Right renal cortex interstitium (tissue), 3 donors: ENCODE data around the gene PLEKHA6. TPM values are rescaled to one million over a fixed set of nuclear protein-coding genes. Genes with fewer than 3 reads are reported as not detected.

Experiments used
- DNase-seq, 3 donors: peaks; one replicate each; pipeline ENCODE4 v3.0.0-alpha.2; 2013; ENCODE audit warnings: low read depth in 3 of 3, low spot score in 2 of 3
- polyA plus RNA-seq, 3 donors: library from polyadenylated mRNA; unstranded; fragments of 120-200 nt; gene quantifications; one replicate each; pipeline ENCODE4 v1.2.1, GENCODE V29; 2013; ENCODE audit not compliant: insufficient read length in 3 of 3

PLEKHA6 gene
- polyA plus RNA-seq, 3 donors, result 37.8 to 45.2 (median 39.7) TPM

DNA sequence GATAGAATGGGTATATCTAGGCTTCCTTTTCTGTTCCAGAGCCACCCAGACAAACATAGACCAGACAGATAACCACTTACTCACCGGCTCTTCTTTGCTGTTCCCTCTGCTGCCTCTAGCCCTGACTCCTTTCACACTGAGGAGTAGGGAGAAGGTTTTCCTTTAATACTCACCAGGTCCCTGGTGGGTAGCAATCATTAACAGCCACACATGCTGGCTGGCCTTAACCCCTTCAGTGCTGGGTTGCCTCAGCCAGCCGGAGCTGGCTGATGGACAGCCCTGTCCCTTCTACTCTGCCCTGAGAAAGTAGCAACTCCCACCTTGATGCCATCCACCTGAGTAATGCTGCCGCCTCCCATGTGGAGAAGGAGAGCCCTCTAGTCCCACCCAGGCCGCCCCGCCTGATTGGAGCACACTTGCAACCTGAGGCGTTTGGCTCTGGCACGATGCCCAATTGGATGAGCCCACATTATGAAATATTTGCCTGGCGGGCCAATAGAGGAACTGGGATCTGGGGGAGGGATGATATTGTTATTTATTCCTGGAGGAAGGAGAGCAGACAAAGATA is 71.6 kb downstream of the PLEKHA6 start:
- no peak for DNase-seq

DNA sequence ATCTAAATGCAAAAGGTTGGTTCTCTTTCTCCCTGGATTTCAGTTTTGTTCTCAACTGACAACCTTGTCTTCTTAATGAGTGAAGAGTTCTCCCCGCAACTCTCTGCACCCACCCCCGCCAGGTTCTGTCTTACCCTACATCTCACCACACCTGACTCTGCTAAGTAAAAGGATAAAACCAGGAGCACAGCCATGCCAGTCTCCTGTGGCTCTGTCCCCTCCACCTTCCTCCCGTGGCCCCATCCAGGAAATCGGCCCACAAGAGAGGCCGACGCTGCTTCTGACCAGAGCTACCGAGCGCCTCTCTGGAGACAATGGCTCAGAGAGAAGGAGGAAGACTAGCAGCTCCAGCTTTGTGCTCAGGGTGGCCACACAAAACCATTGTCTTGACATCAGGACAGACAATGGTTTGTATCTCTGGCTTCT is 72.2 kb downstream of the PLEKHA6 start:
- DNase-seq, result no peak

GRCh38 chr1:204286831-204287421 is 72.8 kb downstream of the PLEKHA6 start:
- no peak for DNase-seq

GRCh38 chr1:204286315-204286714 is 73.4 kb downstream of the PLEKHA6 start:
- DNase-seq, result no peak

GRCh38 chr1:204285436-204286305 is 74.1 kb downstream of the PLEKHA6 start:
- no peak for DNase-seq

GRCh38 chr1:204284929-204285328 is 74.8 kb downstream of the PLEKHA6 start:
- no peak for DNase-seq

DNA sequence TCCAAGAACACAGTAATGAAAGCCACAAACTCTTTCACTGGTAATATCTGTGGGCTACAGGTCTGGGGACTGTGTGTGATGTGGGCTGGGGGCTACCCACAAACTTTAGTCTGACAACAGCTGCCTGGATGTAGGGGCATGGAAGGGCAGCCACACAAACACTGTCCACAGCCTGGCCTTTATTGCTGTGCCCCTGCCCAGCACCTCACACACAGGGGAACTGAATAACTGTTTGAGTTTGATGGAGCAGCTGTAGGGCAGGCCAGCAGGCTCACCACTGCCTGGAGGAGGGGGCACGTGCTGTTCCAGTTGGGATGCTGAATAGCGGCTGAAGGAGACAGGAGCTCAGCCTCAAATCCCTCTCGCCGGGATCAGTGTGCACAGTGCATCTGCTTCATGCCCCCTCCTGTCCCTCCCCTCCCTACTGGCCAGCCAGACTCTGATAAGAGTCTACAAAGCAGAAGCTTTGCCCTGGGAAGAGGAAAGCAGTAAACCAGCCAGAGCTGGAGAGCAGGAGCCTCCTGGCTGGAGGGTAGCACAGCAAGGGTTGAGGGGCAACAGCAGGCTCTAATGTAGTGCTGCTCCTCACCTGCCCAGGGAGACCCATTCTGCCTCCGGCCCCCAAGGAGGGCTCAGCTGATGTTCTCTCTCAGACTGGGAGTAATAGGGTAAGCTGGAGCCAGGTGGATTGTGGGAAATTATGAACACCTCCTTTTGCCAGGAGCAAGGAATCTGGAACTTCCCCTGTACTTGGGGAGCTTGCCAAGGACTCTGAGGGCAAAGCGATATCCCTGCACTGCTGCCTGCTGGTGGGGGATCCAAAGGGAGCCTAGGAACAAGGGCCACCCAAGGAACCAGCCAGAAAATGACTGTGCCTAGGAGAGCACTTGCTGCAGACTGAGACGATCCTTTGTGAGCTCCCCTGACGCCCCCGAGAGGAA is 75.7 kb downstream of the PLEKHA6 start:
- DNase-seq, result no peak

DNA sequence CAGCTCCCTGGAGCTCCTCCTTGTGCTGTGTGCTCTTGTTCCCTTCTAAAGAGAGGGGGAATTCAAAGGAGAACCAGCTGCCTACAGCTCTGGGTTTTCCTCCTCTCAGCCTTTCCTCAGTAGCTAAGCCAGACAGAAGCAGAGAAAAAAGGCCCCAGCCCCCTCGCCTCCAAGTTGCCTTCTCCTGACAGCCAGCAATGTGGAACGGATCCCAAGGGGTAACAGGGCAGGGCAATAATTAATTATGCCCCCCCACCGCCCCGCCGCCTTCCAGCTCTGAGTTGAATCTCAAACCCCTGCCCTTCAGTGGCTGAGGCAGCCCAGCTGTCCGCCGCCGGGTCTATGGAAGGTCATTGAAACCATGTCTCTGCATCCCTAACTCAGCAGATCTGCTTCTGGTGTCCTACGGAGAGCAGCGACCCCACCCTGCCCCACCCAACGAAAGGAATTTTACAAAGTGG is 76.9 kb downstream of the PLEKHA6 start:
- DNase-seq, result peak in 1 of 3 donors; percentile 72

DNA sequence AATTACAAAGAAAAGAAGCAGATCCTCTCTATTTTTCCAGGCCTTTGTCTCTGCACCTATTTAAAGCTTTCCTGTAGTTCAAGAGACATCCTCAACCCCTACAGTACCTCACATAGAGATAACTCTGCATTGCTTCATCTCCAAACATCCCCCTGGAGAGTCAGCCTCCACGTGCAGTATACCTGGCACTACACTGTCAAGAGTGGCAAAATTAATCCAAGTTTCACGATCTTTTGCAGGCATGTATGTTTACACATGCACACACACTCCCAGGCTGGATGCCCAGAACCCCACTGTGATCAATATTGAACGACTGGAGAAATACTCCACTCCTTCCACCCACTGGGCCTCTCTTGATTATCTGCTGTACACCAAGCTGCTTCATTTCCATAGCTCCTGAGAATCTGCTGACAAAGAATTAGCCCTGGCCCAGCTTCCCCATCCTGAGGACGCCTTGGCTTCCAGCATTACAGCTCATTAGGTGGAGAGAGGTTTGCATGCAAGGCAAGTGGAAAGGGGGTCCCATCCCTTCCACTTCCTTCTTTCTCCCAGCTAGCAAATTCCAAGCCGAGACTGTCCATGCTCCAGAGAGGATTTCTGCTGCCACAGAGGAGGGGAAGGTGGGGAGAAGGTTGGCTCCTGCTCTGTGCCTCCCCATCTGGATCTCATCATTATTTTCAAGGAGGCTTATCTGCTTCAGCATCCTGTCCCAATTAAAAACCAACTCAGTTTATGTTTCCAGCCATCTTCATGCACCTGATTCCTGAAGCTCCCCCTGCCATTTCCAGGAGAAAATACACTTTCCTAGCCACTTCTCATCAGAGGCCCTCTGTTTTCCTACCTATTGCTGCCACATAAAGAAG is 79.4 kb downstream of the PLEKHA6 start:
- no peak for DNase-seq

DNA sequence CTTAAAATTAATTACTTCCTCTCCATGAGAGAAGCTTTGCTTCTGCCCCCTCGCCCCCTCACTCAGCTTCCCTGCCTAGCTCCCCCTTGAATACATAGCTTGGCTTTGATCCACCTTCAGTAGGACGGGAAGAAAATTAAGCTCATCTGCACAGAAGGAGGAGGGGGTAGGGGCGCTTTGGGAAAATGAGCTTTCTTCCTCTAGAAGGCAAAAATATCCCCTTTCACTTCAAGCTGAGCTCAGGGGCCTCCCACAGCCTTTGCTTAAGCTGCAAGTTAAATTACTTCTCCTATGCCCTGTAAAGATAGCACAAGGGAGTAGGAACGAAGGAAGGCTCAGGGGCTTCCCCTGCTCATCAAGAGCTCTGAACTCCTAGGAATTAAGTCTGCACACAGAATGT is 80.8 kb downstream of the PLEKHA6 start:
- DNase-seq, result no peak

DNA sequence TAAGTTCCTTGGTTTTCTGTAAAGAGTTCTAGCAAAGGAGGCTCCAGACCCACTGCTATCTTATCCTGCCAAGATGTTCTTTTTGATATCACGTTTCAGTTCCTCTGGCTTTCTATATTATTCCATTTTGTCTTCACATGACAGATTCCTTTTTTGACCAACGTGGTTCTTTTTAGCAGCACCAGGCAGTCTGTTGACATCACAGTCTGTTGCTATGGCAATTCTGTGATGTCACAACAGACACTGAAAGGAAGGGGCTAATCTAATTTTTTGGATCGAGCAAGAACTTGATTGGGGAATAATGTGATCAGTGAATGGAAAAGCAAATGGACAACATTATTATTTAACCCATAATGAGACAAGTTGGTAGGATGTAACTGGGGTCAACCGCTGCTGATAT is 81.5 kb downstream of the PLEKHA6 start:
- no peak for DNase-seq

DNA sequence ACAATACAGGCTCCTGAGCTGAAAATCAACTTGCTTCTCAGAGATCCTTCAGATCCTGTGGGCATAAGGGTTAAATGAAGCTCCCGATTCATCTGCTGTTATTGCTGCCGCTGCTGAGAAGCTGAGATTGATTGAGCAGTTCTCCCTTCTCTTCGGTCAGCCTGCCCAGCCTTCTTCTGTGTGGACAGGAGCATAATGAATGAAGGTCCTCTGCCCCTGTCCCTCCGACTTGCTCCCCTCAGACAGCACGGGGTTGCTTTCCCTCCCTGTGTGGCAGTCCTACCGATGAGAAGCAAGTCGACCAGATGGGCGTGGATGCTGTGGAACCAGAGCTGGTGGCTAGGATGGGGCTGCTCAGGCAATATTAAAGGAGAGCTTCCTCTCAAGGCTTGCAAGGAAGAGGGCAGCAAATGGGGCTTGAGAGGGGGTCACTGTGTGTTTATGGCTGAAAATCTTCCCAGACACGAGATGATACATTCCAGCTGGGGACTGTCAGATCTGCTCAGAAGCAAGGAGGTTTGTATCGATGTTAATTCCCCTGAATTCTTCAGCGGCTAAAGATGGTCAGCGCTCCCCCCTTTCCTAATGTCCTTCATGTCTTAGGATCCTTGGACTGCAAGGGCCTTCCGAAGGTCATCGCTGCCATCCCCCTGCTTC is 82.0 kb downstream of the PLEKHA6 start:
- no peak for DNase-seq

- DNase-seq, result no peak
Measured at GRCh38 chr1:204275695-204276370, 83.9 kb downstream of the PLEKHA6 start.

GRCh38 chr1:204274446-204274845 is 85.3 kb downstream of the PLEKHA6 start:
- no peak for DNase-seq

GRCh38 chr1:204272505-204272904 is 87.2 kb downstream of the PLEKHA6 start:
- DNase-seq, result no peak

DNA sequence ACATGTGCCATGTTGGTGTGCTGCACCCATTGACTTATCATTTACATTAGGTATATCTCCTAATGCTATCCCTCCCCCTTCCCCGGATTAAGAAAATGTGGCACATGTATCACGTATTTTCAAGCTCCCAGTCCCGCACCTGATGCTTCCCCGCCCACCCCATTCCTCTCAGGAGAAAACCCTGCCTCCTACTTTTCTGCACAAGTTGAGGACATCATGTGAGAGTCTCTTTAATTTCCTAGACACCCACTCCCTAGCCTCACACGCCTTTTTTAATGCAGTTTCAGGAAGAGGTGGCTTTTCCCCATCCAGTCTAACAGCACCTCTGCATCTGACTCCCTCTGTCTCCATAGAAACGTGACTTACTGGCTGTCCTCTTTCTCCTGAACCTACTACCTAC is 87.8 kb downstream of the PLEKHA6 start:
- DNase-seq, result no peak

GRCh38 chr1:204268101-204268500 is 91.6 kb downstream of the PLEKHA6 start:
- DNase-seq, result no peak

GRCh38 chr1:204267191-204267601 is 92.5 kb downstream of the PLEKHA6 start:
- no peak for DNase-seq
